ENCODE results near the gene SEPTIN7.
"Not testable (repeated sequence)": the region's sequence is repeated elsewhere in the genome, so short reads cannot be mapped to it uniquely, and the experiment has no call there.

Gene SEPTIN7

GRCh38 chr7:35800718-35801391 lies at the start of gene SEPTIN7:
TSS of gene SEPTIN7 (plus strand) at chr7:35801057. CDS start at chr7:35801210, 153 bp downstream.
- DNase-seq, result peak; percentile 81 to 100 (median 98)

DNA sequence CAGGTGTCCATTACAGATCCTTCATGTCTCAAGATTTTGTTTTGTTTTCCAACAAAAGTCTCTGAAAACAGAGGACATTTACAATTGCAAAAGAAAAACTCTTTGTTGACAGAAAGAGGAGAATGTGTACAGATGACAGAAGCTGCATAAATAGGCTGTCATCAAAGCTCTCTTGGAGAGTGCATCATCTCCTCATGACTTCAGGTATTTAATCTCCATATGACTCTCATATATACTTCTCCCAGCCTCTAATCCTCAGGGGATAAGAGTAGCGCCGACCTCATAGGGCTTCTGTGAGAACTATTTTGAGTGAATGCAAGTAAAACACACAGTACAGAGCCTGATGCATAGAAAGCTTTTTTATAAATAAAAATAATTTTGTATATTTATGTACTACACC lies 48.1 kb upstream of the SEPTIN7 start:
- no peak for DNase-seq

DNA sequence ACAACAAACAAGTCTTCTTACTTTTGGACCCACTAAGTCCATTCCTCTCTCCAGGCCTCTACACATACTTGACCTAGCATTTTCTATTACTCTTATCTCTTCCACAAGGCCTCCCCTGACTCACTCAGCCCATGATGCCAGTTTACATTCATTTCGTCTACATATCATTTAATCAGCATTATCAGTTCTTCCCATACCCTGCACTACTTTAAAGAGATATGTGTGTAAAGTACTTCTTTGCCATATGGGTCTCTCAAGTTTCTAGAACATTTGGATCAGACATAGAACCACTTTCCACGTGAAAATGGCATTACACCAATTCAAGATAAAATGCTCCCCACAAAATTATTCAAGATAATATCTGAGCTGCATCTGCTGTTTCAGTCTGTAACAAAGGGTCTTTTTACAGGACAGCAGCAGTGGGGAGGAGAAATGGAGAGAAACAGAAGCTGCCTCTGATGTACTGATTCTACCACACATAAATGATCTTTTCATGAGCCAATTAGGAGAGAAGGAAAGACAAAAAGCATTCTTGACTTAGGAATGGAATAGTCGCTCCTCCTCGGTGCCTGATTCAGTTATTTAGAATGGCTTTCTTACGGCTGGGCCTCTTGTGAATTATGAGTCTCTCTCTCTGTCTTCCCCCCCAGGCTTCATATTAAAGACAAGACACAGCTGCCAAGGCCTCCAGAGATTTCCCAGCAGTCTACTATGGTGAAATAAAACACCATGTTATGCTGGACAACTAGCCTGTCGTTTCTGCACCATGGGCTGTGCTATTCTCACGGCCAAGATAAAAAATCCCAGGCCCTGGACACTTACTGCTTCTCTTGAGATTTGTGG lies 46.9 kb upstream of the SEPTIN7 start:
- peak in 9 of 51 donors; percentile 7 to 89 (median 21) for DNase-seq

GRCh38 chr7:35754741-35755140 lies 46.1 kb upstream of the SEPTIN7 start:
- DNase-seq, result no peak

GRCh38 chr7:35755711-35756110 lies 45.1 kb upstream of the SEPTIN7 start:
- no peak for DNase-seq

DNA sequence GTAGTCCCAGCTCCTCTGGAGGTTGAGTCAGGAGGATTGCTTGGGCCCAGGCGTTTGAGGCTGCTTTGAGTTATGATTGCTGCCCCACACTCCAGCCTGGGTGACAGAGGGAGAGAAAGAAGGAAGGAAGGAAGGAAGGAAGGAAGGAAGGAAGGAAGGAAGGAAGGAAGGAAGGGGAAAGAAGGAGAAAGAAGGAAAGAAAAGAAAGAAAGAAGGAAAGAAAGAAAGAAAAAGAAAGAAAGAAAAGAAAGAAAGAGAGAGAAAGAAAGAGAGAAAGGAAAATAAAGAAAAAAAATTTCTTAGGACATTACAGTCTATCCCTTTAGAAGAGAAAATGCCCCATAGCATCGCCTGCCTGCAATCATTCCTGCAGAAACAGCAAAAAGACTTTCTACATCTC lies 44.4 kb upstream of the SEPTIN7 start:
- not testable (repeated sequence) for DNase-seq

GRCh38 chr7:35757574-35757973 lies 43.3 kb upstream of the SEPTIN7 start:
- no peak for DNase-seq

- DNase-seq, result no peak
Measured at GRCh38 chr7:35758421-35758820, 42.4 kb upstream of the SEPTIN7 start.

DNA sequence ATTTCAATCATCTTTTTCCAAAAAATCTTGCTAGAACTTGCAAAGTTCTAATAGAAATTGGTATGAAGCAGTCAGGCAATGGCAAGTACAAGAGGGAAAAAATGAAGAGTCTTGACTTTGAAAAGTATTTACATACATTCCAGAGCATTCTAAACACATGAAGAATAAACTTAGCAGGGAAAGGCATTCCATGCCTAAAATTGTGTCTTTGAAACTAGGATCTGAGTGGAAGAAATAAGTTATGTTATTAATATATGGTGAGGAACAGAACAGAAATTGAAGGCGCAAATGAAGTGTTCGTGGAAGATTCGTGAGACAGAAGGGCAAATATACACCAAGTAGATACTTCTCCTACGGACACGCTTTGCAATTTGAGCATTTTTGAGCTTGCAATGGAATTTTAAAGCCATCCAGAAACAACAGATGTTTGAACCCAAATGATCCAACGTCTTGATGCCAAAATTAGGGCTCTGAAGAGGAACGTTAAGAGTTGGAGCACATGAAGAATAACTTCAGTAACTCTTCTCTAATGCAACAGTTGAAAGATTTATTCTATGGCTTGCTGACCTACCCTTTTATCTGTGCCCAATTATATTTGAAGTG lies 40.6 kb upstream of the SEPTIN7 start:
- no peak for DNase-seq

DNA sequence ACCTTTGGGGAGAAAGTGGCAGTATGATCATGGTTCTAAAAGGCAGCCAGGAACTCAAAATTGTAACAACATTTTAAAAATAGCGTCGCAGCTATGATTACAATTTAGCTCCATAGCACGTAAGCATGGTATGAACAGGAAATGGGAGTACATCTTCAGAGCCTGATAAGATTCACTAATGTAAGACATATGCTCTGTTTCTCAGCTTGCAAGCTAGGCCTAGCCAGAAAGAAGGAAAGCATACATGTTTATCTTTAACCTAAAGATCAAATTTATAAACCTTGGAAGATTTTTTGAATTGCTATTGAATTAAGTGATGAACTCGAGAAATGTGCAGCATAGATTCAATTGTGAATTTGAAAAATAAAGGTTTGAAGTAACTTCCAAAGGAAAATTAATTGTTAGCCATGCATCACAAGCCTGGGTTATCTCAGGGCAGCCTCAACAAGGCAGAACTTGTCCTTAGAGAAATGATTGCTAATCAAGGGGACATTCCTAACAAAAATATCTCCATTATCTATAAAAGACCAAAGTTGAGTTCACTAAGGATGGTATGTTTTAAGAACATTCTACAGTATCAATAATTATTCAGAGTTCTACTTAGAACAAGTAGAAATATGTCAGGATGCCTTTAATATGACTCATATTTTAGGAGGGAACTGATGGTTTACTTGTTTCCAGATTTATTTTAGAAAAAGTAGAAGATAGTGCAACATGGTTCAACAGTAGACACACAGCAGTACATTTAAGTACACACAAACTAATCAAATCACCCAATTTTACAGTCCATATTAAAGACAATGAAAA lies 38.8 kb upstream of the SEPTIN7 start:
- no peak for DNase-seq

DNA sequence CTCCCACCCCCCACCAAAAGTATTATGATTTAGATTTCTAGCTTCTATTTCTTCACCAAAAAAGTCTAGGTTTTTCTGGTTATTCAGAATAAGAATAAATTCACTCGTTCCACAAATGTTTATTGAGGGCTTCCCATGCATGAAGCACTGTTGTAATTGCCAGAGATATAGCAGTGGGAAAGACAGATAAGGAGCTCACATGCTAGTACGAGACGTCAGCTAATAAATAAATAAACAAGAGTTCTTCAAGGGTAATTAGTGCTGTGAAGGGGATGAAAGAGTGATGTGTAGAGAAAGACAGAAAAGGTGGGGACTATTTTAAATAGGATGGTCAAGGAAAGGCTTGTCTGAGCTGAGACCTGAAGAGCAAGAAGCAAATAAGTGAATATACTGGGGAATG lies 38.1 kb upstream of the SEPTIN7 start:
- no peak for DNase-seq

DNA sequence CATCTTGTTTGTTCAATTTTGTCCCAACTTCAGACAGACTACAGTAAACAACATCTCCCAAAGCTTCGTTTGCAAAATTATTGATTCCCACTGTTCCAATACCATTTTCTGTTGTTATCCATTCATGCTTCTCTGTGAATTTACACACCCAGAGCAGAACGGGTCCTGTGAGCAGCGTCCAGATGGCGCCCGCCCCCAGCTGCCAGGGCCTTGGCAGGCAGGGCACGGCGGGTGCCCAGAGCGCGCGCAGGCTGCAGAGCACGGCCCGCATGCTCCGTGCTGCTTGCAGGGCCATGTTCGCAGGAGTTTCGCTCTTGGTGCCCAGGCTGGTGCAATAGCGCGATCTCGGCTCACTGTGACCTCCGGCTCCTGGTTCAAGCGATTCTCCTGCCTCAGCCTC lies 32.5 kb upstream of the SEPTIN7 start:
- peak in 21 of 51 donors; percentile 11 to 71 (median 37) for DNase-seq

DNA sequence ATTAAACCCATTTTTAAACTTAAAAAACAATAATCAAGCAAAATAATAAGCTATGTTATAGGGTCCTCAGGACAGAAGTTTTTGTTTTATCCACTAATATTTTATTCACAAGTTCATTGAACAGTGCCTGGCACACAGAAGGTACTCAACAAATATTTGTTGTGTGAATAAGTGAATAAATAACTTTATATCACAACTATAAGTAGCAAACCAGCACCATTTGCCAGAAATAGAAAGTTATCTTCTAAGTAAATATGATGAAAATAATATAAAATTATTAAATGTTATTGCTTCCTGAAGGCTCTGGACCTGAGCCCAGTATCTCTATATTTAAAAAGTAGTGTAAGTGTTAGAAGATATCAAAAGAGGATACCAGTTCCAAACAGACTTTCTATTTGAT lies 29.1 kb upstream of the SEPTIN7 start:
- DNase-seq, result no peak

GRCh38 chr7:35773994-35774393 lies 26.9 kb upstream of the SEPTIN7 start:
- no peak for DNase-seq

DNA sequence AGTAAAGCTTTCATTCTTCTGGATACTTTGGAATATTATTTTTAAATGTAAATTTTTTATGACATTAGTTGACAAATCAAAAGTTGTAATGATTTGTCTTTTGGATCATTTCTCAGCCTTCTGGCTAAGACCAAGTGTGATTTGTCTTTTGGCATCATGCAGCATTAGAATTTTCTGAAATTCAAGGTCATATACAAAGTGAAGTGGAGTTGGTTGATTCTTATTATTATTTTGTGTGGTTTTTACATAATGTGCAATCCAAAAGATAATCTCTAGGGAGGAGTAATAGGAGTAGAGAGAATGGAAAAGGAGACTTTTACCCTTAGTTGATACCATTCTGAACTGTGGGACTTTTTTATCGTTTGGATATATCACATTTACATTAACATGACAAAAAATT lies 24.2 kb upstream of the SEPTIN7 start:
- no peak for DNase-seq

DNA sequence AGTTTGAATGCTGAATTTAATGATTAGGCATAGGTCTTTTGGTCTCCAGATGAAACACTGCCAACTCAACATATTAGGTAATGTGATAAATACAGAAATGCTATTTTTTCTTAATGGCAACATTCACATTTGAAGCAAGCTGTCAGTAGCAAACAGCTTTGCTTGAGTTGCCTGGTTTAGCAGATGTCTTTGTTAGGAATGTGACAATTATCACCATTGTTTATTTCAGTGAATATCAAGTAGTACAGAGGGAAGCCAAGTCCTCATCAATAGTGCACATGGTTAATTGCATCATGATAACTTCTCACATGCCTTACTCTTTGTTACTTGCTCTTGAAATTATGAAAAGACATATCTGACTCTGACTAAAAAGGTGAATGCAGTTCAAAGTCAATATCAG lies 23.7 kb upstream of the SEPTIN7 start:
- peak in 2 of 51 donors; percentile 44 to 67 for DNase-seq

DNA sequence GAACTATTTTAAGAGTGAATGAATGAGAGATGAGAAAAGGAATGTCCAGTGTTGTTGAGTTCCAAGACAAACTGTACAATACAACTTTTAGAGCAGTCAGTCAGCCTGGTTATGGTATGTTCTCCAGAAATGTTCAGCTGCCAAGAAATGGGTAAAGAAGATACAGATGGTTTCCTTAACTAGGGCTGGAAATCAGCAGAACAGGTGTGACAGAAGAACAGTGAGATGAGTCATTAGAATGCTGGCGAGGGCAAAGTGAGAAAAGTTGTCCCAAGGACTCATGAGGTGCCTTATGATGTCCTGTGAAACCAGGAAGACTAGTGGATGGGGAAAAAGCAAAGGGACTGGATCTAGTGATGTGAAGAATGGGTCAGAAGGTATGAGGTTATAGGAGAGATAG lies 20.8 kb upstream of the SEPTIN7 start:
- DNase-seq, result no peak

GRCh38 chr7:35781200-35781701 lies 19.6 kb upstream of the SEPTIN7 start:
- DNase-seq, result peak in 9 of 51 donors; percentile 18 to 73 (median 44)

GRCh38 chr7:35781767-35782515 lies 18.9 kb upstream of the SEPTIN7 start:
- DNase-seq, result no peak

DNA sequence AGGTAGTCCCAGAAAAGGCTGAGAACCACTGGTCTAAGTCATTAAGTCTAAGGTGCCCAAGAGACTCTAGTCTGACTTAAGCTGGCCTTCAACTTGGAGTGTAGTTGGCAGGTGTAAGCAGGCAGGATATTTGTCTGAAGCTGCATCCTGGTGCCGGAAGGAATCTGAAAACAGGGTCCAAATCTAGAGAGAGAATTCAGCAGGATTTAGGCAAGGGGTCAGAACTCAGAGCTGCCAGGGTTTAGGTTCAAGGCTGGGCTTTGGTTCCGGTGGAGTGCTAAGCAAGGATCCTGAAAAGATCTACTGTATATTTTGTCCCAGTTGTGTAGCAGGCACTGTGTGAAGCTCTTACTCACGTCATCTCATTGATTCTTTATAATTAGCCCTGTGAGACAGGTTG lies 16.5 kb upstream of the SEPTIN7 start:
- DNase-seq, result no peak

DNA sequence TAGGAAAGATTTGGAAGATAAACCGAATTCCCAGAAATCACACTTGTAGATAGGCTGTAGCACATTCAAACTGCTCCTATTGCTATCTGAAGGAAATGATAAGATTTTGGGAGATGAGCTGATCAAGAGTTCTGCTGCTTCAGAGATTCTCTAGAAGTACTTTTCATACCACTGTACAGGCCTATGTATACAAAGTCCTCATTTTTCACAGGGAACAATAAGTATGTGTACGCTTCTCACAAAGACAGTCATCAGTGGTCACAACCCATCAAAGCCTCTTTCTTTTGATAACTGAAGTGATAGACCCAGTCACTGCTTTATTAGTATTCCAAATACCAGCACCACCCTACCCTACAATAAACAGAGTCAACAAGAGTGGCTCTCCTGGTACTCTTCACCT lies 15.6 kb upstream of the SEPTIN7 start:
- peak in 2 of 51 donors; percentile 55 to 62 for DNase-seq

Measured in hypothalamus (tissue), 51 donors.